Loucy (cell line): ENCODE results near the gene C1orf159.

ENCODE experiments used
- H2AFZ ChIP-seq: fragments of 200-600 bp; sonication (generic); 2 replicates; pipeline ENCODE4 v1.6.0; 2016; ENCODE audit warnings: antibody characterized with exemption, mild to moderate bottlenecking, low read length, moderate library complexity
- H3F3A ChIP-seq: fragments of 200-600 bp; 2 replicates; pipeline ENCODE4 v1.6.0; 2016; ENCODE audit warnings: antibody characterized with exemption, low read depth, mild to moderate bottlenecking
- H3K27me3 ChIP-seq: fragments of 200-600 bp; sonication (generic); 2 replicates; pipeline ENCODE4 v1.6.1; 2014; ENCODE audit warnings: low read length, mild to moderate bottlenecking; ENCODE audit not compliant: insufficient read depth, poor library complexity, severe bottlenecking
- H3K36me3 ChIP-seq: fragments of 200-600 bp; sonication (generic); 2 replicates; pipeline ENCODE4 v1.6.1; 2016; ENCODE audit warnings: low read length; ENCODE audit not compliant: insufficient read depth
- H3K4me1 ChIP-seq: fragments of 200-600 bp; sonication (generic); 2 replicates; pipeline ENCODE4 v1.5.1; 2014; ENCODE audit warnings: low read length, mild to moderate bottlenecking; ENCODE audit not compliant: insufficient read depth, poor library complexity, severe bottlenecking
- H3K4me2 ChIP-seq: fragments of 200-600 bp; sonication (generic); 2 replicates; pipeline ENCODE4 v1.6.0; 2014; ENCODE audit warnings: antibody characterized with exemption, low read length, low read depth, mild to moderate bottlenecking; ENCODE audit not compliant: poor library complexity, severe bottlenecking
- H3K4me3 ChIP-seq: fragments of 200-600 bp; sonication (generic); 2 replicates; pipeline ENCODE4 v1.5.1; 2014; ENCODE audit warnings: low read length, mild to moderate bottlenecking, mixed read lengths; ENCODE audit not compliant: poor library complexity, severe bottlenecking
- H3K79me2 ChIP-seq: fragments of 200-600 bp; sonication (generic); 2 replicates; pipeline ENCODE4 v1.6.1; 2014; ENCODE audit warnings: low read length; ENCODE audit not compliant: insufficient read depth
- H3K9ac ChIP-seq: fragments of 200-600 bp; sonication (generic); 2 replicates; pipeline ENCODE4 v1.6.0; 2014; ENCODE audit warnings: mild to moderate bottlenecking, low read depth, low read length, moderate library complexity; ENCODE audit not compliant: poor library complexity, severe bottlenecking
- H3K9me2 ChIP-seq: fragments of 200-600 bp; sonication (generic); replicated peaks from 2 replicates; pipeline ENCODE4 v1.6.1; 2016; ENCODE audit warnings: low read depth, low read length, mixed read lengths
- H3K9me3 ChIP-seq: fragments of 200-600 bp; sonication (generic); 2 replicates; pipeline ENCODE4 v1.6.1; 2014; ENCODE audit warnings: mild to moderate bottlenecking, antibody characterized with exemption, low read length, low read depth; ENCODE audit not compliant: insufficient read depth
- H4K20me1 ChIP-seq: fragments of 200-600 bp; sonication (generic); 2 replicates; pipeline ENCODE4 v1.6.0; 2014; ENCODE audit warnings: antibody characterized with exemption, low read length, mild to moderate bottlenecking; ENCODE audit not compliant: insufficient read depth, poor library complexity, severe bottlenecking
- CTCF ChIP-seq: fragments of 200-600 bp; sonication (generic); conservative IDR thresholded peaks from 2 replicates; pipeline ENCODE4 v1.5.1; 2014; ENCODE audit warnings: mild to moderate bottlenecking, antibody characterized with exemption, low read length
- EZH2phosphoT487 ChIP-seq: fragments of 200-600 bp; IDR thresholded peaks from 2 replicates; pipeline ENCODE4 v1.6.1; 2018; ENCODE audit warnings: antibody characterized with exemption, mild to moderate bottlenecking, moderate library complexity, borderline replicate concordance

Gene C1orf159

DNA sequence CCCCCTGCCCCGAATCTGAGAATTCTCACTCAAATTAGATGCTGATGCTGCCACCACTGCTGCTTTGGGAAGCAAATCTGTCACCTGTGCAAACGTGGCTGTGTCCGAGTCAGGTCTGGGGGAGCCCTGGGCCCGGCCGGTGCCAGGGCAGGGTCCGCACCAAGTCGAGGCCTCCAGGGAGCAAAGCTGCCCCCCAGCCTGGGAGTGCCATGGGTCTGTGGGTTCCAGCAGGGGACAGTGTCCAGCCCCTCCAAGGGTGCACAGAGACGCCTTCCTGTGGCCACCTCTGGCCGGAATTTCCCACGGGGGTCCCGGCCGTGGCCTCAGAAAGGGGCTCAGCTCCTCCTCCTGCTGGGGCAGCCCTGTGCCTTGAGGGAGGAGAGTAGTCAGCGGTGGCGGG lies 30.1 kb upstream of the C1orf159 start:
- Histone ChIP-seq H3K36me3 (no peaks in the 10 kb centered on the region), H2AFZ (no peak overlapping the region), H4K20me1 (no peaks in the 10 kb centered on the region), H3K4me1 (peaks cover 3% of the 10 kb centered on the region), H3F3A (no peaks in the 10 kb centered on the region), H3K9ac (no peak overlapping the region), H3K9me3 (no peaks in the 10 kb centered on the region), H3K27me3 (no peaks in the 10 kb centered on the region), H3K4me3 (no peak overlapping the region), H3K9me2 (no peaks in the 10 kb centered on the region), H3K4me2 (no peak overlapping the region), H3K79me2 (no peaks in the 10 kb centered on the region)
- TF ChIP-seq EZH2phosphoT487 = no peak
- no peak for TF ChIP-seq CTCF

- Histone ChIP-seq H2AFZ (no peak overlapping the region), H3K9me3 (no peaks in the 10 kb centered on the region), H3K9ac (no peak overlapping the region), H3K27me3 (no peaks in the 10 kb centered on the region), H3K4me1 (peaks cover 3% of the 10 kb centered on the region), H3K9me2 (no peaks in the 10 kb centered on the region), H3K4me3 (no peak overlapping the region), H4K20me1 (no peaks in the 10 kb centered on the region), H3F3A (no peaks in the 10 kb centered on the region), H3K79me2 (no peaks in the 10 kb centered on the region), H3K36me3 (no peaks in the 10 kb centered on the region), H3K4me2 (no peak overlapping the region)
- TF ChIP-seq CTCF (no peak), EZH2phosphoT487 (no peak)
These were observed 29.6 kb upstream of the C1orf159 start for GRCh38 chr1:1145547-1145914.

DNA sequence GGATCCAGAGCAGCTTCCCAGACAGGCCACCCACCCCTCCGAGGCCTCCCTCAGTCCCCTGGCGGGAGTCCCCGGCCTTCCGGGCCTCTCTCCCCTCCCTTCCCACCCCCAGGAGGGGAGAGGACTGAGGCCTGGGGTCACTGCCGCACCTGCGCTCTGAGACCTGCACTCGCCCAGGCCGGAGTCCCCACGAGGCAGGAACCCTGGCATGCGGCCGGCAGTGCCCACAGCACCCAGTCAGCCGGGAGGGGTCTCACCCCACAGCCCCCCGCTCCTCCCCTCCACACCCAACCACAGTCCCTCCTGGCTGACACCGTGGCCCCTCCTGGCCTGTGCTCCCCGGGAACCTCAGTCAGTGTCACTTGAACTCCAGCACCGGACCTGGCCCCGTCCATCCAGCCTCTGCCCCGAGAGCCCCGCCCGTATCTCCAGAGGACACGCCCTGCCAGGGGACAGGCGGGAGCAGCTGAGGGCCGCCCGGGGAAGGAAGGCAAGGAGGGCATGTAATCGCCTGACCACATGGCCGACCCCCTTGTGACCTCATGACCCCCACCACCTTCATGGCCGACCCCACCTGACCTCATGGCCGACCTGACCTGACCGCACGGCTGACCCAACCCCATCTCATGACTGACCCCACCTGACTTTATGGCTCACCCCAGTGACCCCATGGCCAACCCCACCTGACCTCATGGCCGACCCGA lies 29.1 kb upstream of the C1orf159 start:
- Histone ChIP-seq H3K4me3 (no peak overlapping the region), H3F3A (no peaks in the 10 kb centered on the region), H3K9me2 (no peaks in the 10 kb centered on the region), H3K9ac (no peak overlapping the region), H3K27me3 (no peaks in the 10 kb centered on the region), H2AFZ (no peak overlapping the region), H3K36me3 (no peaks in the 10 kb centered on the region), H3K79me2 (no peaks in the 10 kb centered on the region), H3K9me3 (no peaks in the 10 kb centered on the region), H3K4me2 (no peak overlapping the region), H4K20me1 (no peaks in the 10 kb centered on the region), H3K4me1 (peaks cover 3% of the 10 kb centered on the region)
- TF ChIP-seq EZH2phosphoT487 (no peak), CTCF (no peak)
